Transverse colon (tissue), 4 donors: ENCODE results near the gene RRP1B. TPM values are rescaled to one million over a fixed set of nuclear protein-coding genes. Genes with fewer than 3 reads are reported as not detected.

Source experiments
- DNase-seq: peaks from one replicate; pipeline ENCODE4 v3.0.0-alpha.2; 2019
- H3K27ac ChIP-seq, 4 donors: fragments of 200-600 bp; sonication (generic); 2 replicates each; pipeline ENCODE4 v1.5.1; 2016 to 2018; ENCODE audit warnings: inconsistent platforms in 4 of 4
- H3K27me3 ChIP-seq: fragments of 200-600 bp; sonication (generic); 2 replicates; pipeline ENCODE4 v1.5.1; 2017; ENCODE audit warnings: inconsistent platforms
- H3K36me3 ChIP-seq, 4 donors: fragments of 200-600 bp; sonication (generic); 2 replicates each; pipeline ENCODE4 v1.5.1; 2017 to 2019; ENCODE audit warnings: inconsistent platforms in 4 of 4
- H3K4me1 ChIP-seq, 4 donors: fragments of 200-600 bp; sonication (generic); 2 replicates each; pipeline ENCODE4 v1.5.1; 2017 to 2020; ENCODE audit warnings: inconsistent platforms in 4 of 4
- H3K4me3 ChIP-seq, 4 donors: fragments of 200-600 bp; sonication (generic); 1 replicate in 1 of 4; 2 replicates in 3 of 4; pipeline versions ENCODE4 v1.5.1 to v1.6.1; 2017 to 2019; ENCODE audit warnings: inconsistent platforms in 4 of 4
- H3K9me3 ChIP-seq, 2 donors: fragments of 200-600 bp; sonication (generic); 2 replicates each; pipeline ENCODE4 v1.5.1; 2017 to 2019; ENCODE audit warnings: inconsistent platforms in 2 of 2
- CTCF ChIP-seq, 5 experiments: fragments of 200-600 bp in 3 of 5; fragments of 450-650 bp in 2 of 5; sonication (generic) in 3 of 5; IDR thresholded peaks; 1 replicate in 2 of 5; 2 replicates in 3 of 5; pipeline ENCODE4 v1.5.1; 2016 to 2017; ENCODE audit warnings: antibody characterized with exemption in 5 of 5, inconsistent platforms in 3 of 5, mild to moderate bottlenecking in 2 of 5, moderate library complexity in 1 of 5
- EP300 ChIP-seq: sonication (generic); formaldehyde crosslinking; IDR thresholded peaks from one replicate; pipeline ENCODE4 v1.6.1; 2017; ENCODE audit warnings: antibody characterized with exemption, low read depth
- POLR2A ChIP-seq: fragments of 450-650 bp; IDR thresholded peaks from one replicate; pipeline ENCODE4 v1.6.1; 2016; ENCODE audit warnings: antibody characterized with exemption, mild to moderate bottlenecking, moderate library complexity
- POLR2AphosphoS5 ChIP-seq, 3 donors: sonication (generic); formaldehyde crosslinking; IDR thresholded peaks; one replicate each; pipeline ENCODE4 v1.6.1; 2016; ENCODE audit warnings: antibody characterized with exemption in 3 of 3
- WGBS, 2 donors: methylation state at CpG; one replicate each; pipeline ENCODE4 v1.1.5; 2018; ENCODE audit warnings: low coverage in 1 of 2; 5-methylcytosine and 5-hydroxymethylcytosine counted together
- in situ Hi-C, 4 donors: fragments of 200-750 bp; cut with MboI; loops; one replicate each; pipeline versions ENCODE4 v1.15.0 to v1.15.1; 2017; ENCODE audit warnings: low sequenced_read_pairs in 3 of 4, low pct_ligation_motif_present in 1 of 4, low pct_unique_long_range_greater_than_20kb in 1 of 4
- intact Hi-C: fragments of 100-400 bp; cut with DNase I; formaldehyde crosslinking; loops from one replicate; pipeline ENCODE4 v1.15.1; 2023; ENCODE audit warnings: low total_unique reads
- total RNA-seq, 4 donors: library from RNA; depleted of rRNA; stranded (reverse); fragments of >200 nt; gene quantifications; one replicate each; pipeline ENCODE4 v1.1.0, GENCODE V29; 2016

The RRP1B gene
- total RNA-seq, 4 donors from 2014 or later, result 6.0 to 15.4 (median 12.0) TPM

- H3K27ac ChIP-seq, result no peak overlapping the region
- TF ChIP-seq POLR2AphosphoS5 (IDR thresholded peaks at IDR 0.05) (no peak), POLR2A (no peak), EP300 (no peak), CTCF (IDR thresholded peaks at IDR 0.05) (no peak)
- H3K4me3 ChIP-seq, result no peak overlapping the region
- DNase-seq, result no peak
- no peaks in the 10 kb centered on the region for H3K27me3 ChIP-seq
- intact Hi-C loops, result no loop called here
- no peaks in the 10 kb centered on the region for H3K4me1 ChIP-seq
- peaks cover 0 to 50% (median 14%) of the 10 kb centered on the region in 4 donors for H3K36me3 ChIP-seq
- H3K9me3 ChIP-seq, result no peaks in the 10 kb centered on the region
- in situ Hi-C loops, result no loop called here
- 95% methylated on average over 30 of the region's 32 CpGs; no CpG with 5 or more reads in 1 of the 2 donors for WGBS, 2 donors
These were observed 30.4 kb downstream of the RRP1B start for GRCh38 chr21:43689556-43690337.

- Histone ChIP-seq H3K4me3 (no peak overlapping the region), H3K27me3 (no peaks in the 10 kb centered on the region), H3K9me3 (no peaks in the 10 kb centered on the region), H3K36me3 (peaks cover 0 to 44% (median 14%) of the 10 kb centered on the region in 4 donors), H3K4me1 (no peaks in the 10 kb centered on the region), H3K27ac (no peak overlapping the region)
- no peak for DNase-seq
- 95% methylated on average over 7 of the region's 7 CpGs; no CpG with 5 or more reads in 1 of the 2 donors for WGBS, 2 donors
- in situ Hi-C loops (no loop called here), intact Hi-C loops (no loop called here)
- TF ChIP-seq POLR2A (no peak), CTCF (IDR thresholded peaks at IDR 0.05) (no peak), EP300 (no peak), POLR2AphosphoS5 (IDR thresholded peaks at IDR 0.05) (no peak)
These were observed 31.0 kb downstream of the RRP1B start for GRCh38 chr21:43690346-43690745.

GRCh38 chr21:43691086-43691795 lies 31.9 kb downstream of the RRP1B start:
- Histone ChIP-seq H3K4me1 (no peaks in the 10 kb centered on the region), H3K27me3 (no peaks in the 10 kb centered on the region), H3K4me3 (no peak overlapping the region), H3K27ac (no peak overlapping the region), H3K36me3 (peaks cover 0 to 36% (median 10%) of the 10 kb centered on the region in 4 donors), H3K9me3 (no peaks in the 10 kb centered on the region)
- no peak for DNase-seq
- in situ Hi-C loops, result no loop called here
- intact Hi-C loops, result no loop called here
- 95 to 96% methylated on average over 13 to 25 of the region's 25 CpGs for WGBS, 2 donors
- no peak for TF ChIP-seq CTCF (IDR thresholded peaks at IDR 0.05)

- intact Hi-C loops, result no loop called here
- Histone ChIP-seq H3K36me3 (peaks cover 0 to 35% (median 7%) of the 10 kb centered on the region in 4 donors), H3K27me3 (no peaks in the 10 kb centered on the region), H3K9me3 (no peaks in the 10 kb centered on the region), H3K4me3 (no peak overlapping the region), H3K27ac (no peak overlapping the region), H3K4me1 (no peaks in the 10 kb centered on the region)
- no peak for DNase-seq
- TF ChIP-seq CTCF (IDR thresholded peaks at IDR 0.05) (no peak), EP300 (no peak), POLR2A (no peak), POLR2AphosphoS5 (IDR thresholded peaks at IDR 0.05) (no peak)
- WGBS, 2 donors, result 99 to 100% methylated on average over 3 to 10 of the region's 10 CpGs
- in situ Hi-C loops, result no loop called here
These were observed 32.4 kb downstream of the RRP1B start for GRCh38 chr21:43691801-43692200.
